SK-N-SH treated with all-trans-retinoic acid at 6 μM for 48 hours (cell line): ENCODE measurements around the gene ITGB3BP.

Experiments
- ATAC-seq: fragments of 200-7000 bp; cut with Tn5 transposase; 3 replicates; pipeline ENCODE4 v1.9.1; 2020; ENCODE audit warnings: mild to moderate bottlenecking, moderate library complexity
- ARNTL ChIP-seq: fragments of 450-650 bp; formaldehyde crosslinking; IDR thresholded peaks from 2 replicates; pipeline ENCODE4 v1.5.0; 2020; ENCODE audit warnings: low read depth, mild to moderate bottlenecking, moderate library complexity, borderline replicate concordance
- BACH2 ChIP-seq: fragments of 250-450 bp; sonication (Bioruptor Pico); IDR thresholded peaks from 2 replicates; pipeline ENCODE4 v1.9.0; 2021; ENCODE audit warnings: mild to moderate bottlenecking, borderline replicate concordance
- CREB5 ChIP-seq: fragments of 250-450 bp; sonication (Bioruptor Pico); IDR thresholded peaks from 2 replicates; pipeline ENCODE4 v1.5.1; 2020; ENCODE audit warnings: low read depth, mild to moderate bottlenecking, moderate library complexity
- CSDC2 ChIP-seq: fragments of 250-450 bp; sonication (Bioruptor Pico); IDR thresholded peaks from 2 replicates; pipeline ENCODE4 v1.5.0; 2020; ENCODE audit warnings: mild to moderate bottlenecking, moderate library complexity
- ESRRG ChIP-seq: fragments of 250-450 bp; sonication (Bioruptor Pico); IDR thresholded peaks from 2 replicates; pipeline ENCODE4 v1.6.1; 2021; ENCODE audit warnings: mild to moderate bottlenecking
- GLIS3 ChIP-seq: fragments of 250-450 bp; sonication (Bioruptor Pico); IDR thresholded peaks from 2 replicates; pipeline ENCODE4 v1.5.0; 2020; ENCODE audit warnings: mild to moderate bottlenecking, moderate library complexity
- ISL1 ChIP-seq: fragments of 250-450 bp; sonication (Bioruptor Pico); IDR thresholded peaks from 2 replicates; pipeline ENCODE4 v2.1.2; 2022; ENCODE audit warnings: mild to moderate bottlenecking, moderate library complexity
- OSR1 ChIP-seq: fragments of 250-450 bp; sonication (Bioruptor Pico); IDR thresholded peaks from 2 replicates; pipeline ENCODE4 v1.8.0; 2022; ENCODE audit warnings: moderate library complexity, mild to moderate bottlenecking, inconsistent platforms
- PATZ1 ChIP-seq: fragments of 250-450 bp; sonication (Bioruptor Pico); IDR thresholded peaks from 2 replicates; pipeline ENCODE4 v1.8.0; 2020; ENCODE audit warnings: mild to moderate bottlenecking, moderate library complexity, borderline replicate concordance
- POU6F1 ChIP-seq: fragments of 250-450 bp; sonication (Bioruptor Pico); IDR thresholded peaks from 2 replicates; pipeline ENCODE4 v1.8.0; 2021; ENCODE audit warnings: low read depth, mild to moderate bottlenecking, moderate library complexity, borderline replicate concordance
- PPARA ChIP-seq: fragments of 250-450 bp; sonication (Bioruptor Pico); IDR thresholded peaks from 2 replicates; pipeline ENCODE4 v1.5.0; 2020; ENCODE audit warnings: mild to moderate bottlenecking, borderline replicate concordance
- RARB ChIP-seq: fragments of 250-450 bp; sonication (Bioruptor Pico); IDR thresholded peaks from 2 replicates; pipeline ENCODE4 v1.8.0; 2021; ENCODE audit warnings: mild to moderate bottlenecking, moderate library complexity
- SNAI2 ChIP-seq: fragments of 250-450 bp; sonication (Bioruptor Pico); IDR thresholded peaks from 2 replicates; pipeline ENCODE4 v1.5.0; 2020; ENCODE audit warnings: mild to moderate bottlenecking, moderate library complexity
- TCF4 ChIP-seq: fragments of 250-450 bp; sonication (Bioruptor Pico); IDR thresholded peaks from 2 replicates; pipeline ENCODE4 v1.8.0; 2021; ENCODE audit warnings: mild to moderate bottlenecking, moderate library complexity, borderline replicate concordance
- TOX ChIP-seq: fragments of 250-450 bp; sonication (Bioruptor Pico); IDR thresholded peaks from 2 replicates; pipeline ENCODE4 v1.8.0; 2021; ENCODE audit warnings: mild to moderate bottlenecking, moderate library complexity, borderline replicate concordance
- TSHZ2 ChIP-seq: fragments of 250-450 bp; sonication (Bioruptor Pico); IDR thresholded peaks from 2 replicates; pipeline ENCODE4 v1.5.0; 2020; ENCODE audit warnings: mild to moderate bottlenecking, moderate library complexity
- ZC3H10 ChIP-seq: fragments of 250-450 bp; sonication (Bioruptor Pico); IDR thresholded peaks from 2 replicates; pipeline ENCODE4 v1.5.1; 2021; ENCODE audit warnings: mild to moderate bottlenecking, moderate library complexity
- ZFP3 ChIP-seq: fragments of 250-450 bp; sonication (Bioruptor Pico); IDR thresholded peaks from 2 replicates; pipeline ENCODE4 v1.5.0; 2020; ENCODE audit warnings: mild to moderate bottlenecking, moderate library complexity
- ZFP30 ChIP-seq: fragments of 450-650 bp; formaldehyde crosslinking; IDR thresholded peaks from 2 replicates; pipeline ENCODE4 v1.5.0; 2022; ENCODE audit warnings: mild to moderate bottlenecking, moderate library complexity
- ZNF565 ChIP-seq: fragments of 450-650 bp; formaldehyde crosslinking; conservative IDR thresholded peaks from 2 replicates; pipeline ENCODE4 v1.5.0; 2020; ENCODE audit warnings: low read depth, mild to moderate bottlenecking, moderate library complexity
- ZNF70 ChIP-seq: fragments of 450-650 bp; formaldehyde crosslinking; IDR thresholded peaks from 2 replicates; pipeline ENCODE4 v1.5.0; 2020; ENCODE audit warnings: mild to moderate bottlenecking, moderate library complexity
- ZNF8 ChIP-seq: fragments of 450-650 bp; formaldehyde crosslinking; IDR thresholded peaks from 2 replicates; pipeline ENCODE4 v1.5.0; 2020; ENCODE audit warnings: mild to moderate bottlenecking, moderate library complexity

The ITGB3BP gene

GRCh38 chr1:63533931-63534330, 10.9 kb upstream of the ITGB3BP start:
- ATAC-seq, result no peak
- TF ChIP-seq PPARA (no peak), ZNF70 (no peak)

GRCh38 chr1:63532727-63533126, 9.7 kb upstream of the ITGB3BP start:
- TF ChIP-seq ZNF70 (no peak), OSR1 (CRISPR knock-in tag) (no peak), CREB5 (no peak), GLIS3 (no peak), ZNF565 (CRISPR knock-in tag) (no peak), BACH2 (CRISPR knock-in tag) (no peak), ZFP30 (no peak), TCF4 (CRISPR knock-in tag) (no peak), ZFP3 (CRISPR knock-in tag) (no peak), ZNF8 (CRISPR knock-in tag) (no peak), ESRRG (no peak), POU6F1 (no peak)
- no peak for ATAC-seq

GRCh38 chr1:63524201-63524600, 1.2 kb upstream of the ITGB3BP start:
- no peak for ATAC-seq
- TF ChIP-seq ZNF565 (CRISPR knock-in tag), result no peak
- no peak for TF ChIP-seq ARNTL (CRISPR knock-in tag)
- TF ChIP-seq BACH2 (CRISPR knock-in tag), result no peak
- no peak for TF ChIP-seq OSR1 (CRISPR knock-in tag)
- no peak for TF ChIP-seq ESRRG
- no peak for TF ChIP-seq ZNF8 (CRISPR knock-in tag)
- no peak for TF ChIP-seq PPARA
- TF ChIP-seq PATZ1, result no peak
- no peak for TF ChIP-seq CREB5
- TF ChIP-seq TOX (CRISPR knock-in tag), result no peak
- TF ChIP-seq ZFP30, result no peak
- TF ChIP-seq SNAI2 (CRISPR knock-in tag), result no peak
- no peak for TF ChIP-seq CSDC2 (CRISPR knock-in tag)
- TF ChIP-seq ISL1 (CRISPR knock-in tag), result no peak
- TF ChIP-seq ZNF70, result no peak
- TF ChIP-seq RARB (CRISPR knock-in tag), result no peak
- TF ChIP-seq ZC3H10 (CRISPR knock-in tag), result no peak

- ATAC-seq, result peak; percentile 52
- TF ChIP-seq CREB5 (no peak), ZNF70 (no peak), POU6F1 (no peak), TCF4 (CRISPR knock-in tag) (no peak), ZNF8 (CRISPR knock-in tag) (no peak), PATZ1 (no peak), CSDC2 (CRISPR knock-in tag) (no peak), PPARA (no peak), SNAI2 (CRISPR knock-in tag) (no peak), ZC3H10 (CRISPR knock-in tag) (no peak), TSHZ2 (CRISPR knock-in tag) (no peak)
Measured at GRCh38 chr1:63523738-63524137, 713 bp upstream of the ITGB3BP start.
